GM12873 (cell line): ENCODE measurements around the gene DDX1.

Source experiments
- CTCF ChIP-seq: IDR thresholded peaks from 2 replicates; pipeline ENCODE4 v1.5.1; 2012; ENCODE audit warnings: low read depth, mild to moderate bottlenecking, moderate library complexity, low read length, control low read depth; ENCODE audit not compliant: insufficient read depth; ENCODE audit errors: missing control alignments

Gene DDX1

DNA sequence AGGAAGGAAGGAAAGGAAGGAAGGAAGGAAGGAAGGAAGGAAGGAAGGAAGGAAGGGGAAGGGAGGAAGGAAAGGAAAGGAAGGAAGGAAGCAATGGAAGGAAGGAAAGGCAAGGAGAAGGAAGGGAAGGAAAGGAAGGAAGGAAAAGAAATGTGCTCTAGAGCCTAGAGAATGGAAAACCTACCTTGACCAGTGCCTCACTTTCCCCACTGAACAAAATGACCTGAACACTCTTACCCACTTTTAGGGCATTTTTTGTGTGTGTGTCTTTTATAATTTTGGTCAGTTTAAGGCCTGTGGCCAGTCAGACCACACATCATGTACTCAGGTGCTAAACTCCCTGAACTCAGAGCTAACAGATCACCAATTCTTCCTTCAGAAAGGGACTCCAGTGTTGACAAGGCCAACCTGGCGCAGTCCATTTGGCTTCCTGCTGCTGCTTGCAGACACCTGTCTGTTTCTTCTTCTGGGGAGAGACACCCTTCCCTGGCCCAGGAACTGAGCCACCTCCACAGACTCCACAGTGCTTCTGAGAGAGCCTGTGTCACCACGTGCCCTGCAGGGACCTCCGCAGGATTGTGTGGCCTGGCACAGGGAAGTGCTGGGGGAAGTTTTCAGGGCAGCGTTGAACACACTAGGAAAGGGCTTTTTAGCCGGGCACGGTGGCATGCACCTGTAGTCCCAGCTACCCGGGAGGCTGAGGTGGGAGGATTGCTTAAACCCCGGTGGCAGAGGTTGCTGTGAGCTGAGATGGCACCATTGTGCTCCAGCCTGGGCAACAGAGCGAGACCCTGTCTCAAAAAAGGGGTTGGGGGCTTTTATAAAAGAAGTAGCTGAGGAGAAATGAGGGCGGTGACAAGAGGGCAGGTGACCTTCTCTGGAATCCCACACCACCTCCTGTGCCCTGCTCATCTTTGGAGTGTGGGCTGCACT, 57.2 kb downstream of the DDX1 start:
- no peak for TF ChIP-seq CTCF

DNA sequence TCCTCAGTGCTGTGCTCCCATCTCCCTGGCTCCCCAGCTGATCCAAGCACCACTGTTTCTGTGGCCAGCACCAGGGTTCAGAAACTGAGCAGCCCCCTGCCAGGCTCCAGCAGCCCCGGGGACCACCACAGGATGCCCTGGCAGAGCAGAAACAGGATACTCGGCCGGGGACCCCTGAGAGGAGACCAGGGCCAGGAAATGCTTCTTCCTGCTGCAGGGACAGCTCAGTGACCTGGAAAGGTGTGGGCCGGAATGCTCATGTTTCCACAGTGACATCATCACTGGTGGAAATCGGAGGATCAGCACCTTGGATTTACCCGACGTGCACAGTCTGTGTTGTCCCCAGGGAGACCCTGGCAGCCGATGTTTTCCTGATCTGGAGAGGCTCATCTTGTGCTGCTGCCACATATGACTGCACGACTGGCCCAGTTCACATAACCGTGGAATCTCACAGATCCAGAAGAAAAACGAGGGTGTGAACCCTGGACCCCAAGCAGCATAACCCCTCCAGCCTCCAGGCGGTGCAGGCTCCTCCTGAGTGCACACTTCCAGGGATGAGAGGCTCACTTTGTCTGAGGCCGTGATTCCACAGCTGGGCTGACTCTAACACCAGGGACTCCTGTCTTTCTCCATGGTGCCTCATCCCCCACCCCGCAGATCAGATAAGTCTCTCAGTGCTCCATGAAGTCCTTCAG, 58.0 kb downstream of the DDX1 start:
- TF ChIP-seq CTCF: no peak

DNA sequence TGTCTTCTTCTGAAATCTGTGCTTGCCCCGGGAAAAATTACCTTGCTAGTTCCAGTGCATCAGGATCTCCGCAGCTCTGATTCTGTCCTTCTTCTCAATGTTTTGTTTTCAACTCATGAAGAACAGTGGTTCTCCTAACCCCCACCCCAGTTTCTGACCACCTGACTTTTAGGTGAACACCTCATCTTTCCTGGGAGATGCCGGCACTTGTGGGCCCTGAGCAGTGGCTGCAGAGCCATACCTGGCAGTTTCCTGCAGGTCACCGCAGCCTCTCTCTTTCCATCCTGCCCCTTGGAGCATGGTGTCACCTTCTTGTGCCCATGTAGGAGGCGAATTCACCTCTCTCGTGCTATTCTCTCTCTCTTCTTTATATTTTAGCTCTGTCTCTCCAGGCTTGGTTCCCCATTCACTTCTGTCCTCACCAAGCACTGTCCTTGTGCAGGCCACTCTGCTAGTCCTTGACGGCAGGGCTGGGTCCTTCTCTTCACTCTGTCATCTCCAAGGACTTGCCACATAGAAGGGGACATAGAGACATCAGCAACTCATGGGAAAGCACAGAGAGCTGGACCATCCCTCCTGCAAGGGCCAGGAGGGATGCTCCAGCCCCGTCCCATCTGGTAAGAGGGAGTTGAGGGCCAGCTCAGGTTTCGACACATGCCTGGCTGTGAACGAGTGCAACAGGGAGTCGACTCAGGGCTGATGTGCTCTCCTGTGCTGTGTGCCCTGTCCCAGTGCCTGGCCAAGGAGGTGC, 59.1 kb downstream of the DDX1 start:
- TF ChIP-seq CTCF: no peak

- TF ChIP-seq CTCF: no peak
These were observed 59.7 kb downstream of the DDX1 start for GRCh38 chr2:15651367-15651727.

- TF ChIP-seq CTCF: no peak
These were observed 60.6 kb downstream of the DDX1 start for GRCh38 chr2:15652252-15652651.

DNA sequence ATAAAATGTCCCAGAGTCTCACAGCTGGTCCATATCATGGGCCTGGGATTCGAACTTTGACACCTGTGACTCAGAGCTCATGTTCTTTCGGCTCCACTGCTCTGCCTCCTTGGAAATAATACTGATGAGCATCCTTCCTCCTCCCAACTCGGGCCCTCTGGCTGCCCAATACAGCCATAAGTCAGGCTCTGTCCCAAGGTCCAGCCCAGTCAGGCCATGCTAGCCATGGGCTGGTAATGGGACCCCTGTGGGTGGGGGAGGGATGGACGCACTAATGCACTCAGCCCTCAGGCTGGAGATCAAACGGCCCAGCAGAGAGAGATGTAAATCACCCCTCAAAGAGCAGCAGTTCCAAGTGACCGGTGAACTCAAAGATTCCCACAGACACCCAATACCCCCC, 61.1 kb downstream of the DDX1 start:
- no peak for TF ChIP-seq CTCF
